Epithelial cell of alveolus of lung (primary cell): ENCODE results near the gene HAUS7. TPM values are rescaled to one million over a fixed set of nuclear protein-coding genes. Genes with fewer than 3 reads are reported as not detected.

Experiments
- total RNA-seq: library from RNA; depleted of rRNA; stranded (reverse); fragments of >200 nt; gene quantifications from 2 replicates; pipeline ENCODE4 v1.2.1, GENCODE V29; 2015

HAUS7 gene
- 11.8 and 27.9 TPM in 2 replicates for total RNA-seq

GRCh38 chrX:153470411-153471363 lies at the start of gene HAUS7:
HAUS7 (minus strand) TSS chrX:153470576; CDS start chrX:153470557, 19 bp downstream.

DNA sequence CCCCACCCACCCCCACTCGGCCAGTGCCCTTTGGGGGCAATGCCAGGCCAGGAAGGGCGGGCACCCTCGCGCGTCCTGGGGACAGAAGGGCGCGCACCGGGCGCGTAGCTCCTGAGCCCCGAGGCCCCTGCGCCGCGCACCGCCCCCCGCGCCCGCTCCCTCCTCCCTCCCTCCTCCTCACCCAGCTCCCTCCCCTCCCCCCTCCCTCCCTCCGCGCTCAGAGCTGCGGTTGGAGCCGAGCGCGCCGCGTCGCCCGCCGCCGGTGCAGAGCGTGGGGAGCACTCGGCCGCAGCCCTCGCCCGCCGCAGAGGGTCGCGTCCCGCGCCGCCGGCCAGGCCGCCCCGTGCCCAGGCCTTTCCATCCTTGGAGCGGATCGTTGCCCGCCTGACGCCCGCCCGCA lies 47.0 kb upstream of the HAUS7 start, which contains the start of gene ATP2B3:
ATP2B3 (plus strand) TSS at position 220 of the 400 bp plus-strand sequence. CDS start 18,606 bp downstream, outside the sequence.

DNA sequence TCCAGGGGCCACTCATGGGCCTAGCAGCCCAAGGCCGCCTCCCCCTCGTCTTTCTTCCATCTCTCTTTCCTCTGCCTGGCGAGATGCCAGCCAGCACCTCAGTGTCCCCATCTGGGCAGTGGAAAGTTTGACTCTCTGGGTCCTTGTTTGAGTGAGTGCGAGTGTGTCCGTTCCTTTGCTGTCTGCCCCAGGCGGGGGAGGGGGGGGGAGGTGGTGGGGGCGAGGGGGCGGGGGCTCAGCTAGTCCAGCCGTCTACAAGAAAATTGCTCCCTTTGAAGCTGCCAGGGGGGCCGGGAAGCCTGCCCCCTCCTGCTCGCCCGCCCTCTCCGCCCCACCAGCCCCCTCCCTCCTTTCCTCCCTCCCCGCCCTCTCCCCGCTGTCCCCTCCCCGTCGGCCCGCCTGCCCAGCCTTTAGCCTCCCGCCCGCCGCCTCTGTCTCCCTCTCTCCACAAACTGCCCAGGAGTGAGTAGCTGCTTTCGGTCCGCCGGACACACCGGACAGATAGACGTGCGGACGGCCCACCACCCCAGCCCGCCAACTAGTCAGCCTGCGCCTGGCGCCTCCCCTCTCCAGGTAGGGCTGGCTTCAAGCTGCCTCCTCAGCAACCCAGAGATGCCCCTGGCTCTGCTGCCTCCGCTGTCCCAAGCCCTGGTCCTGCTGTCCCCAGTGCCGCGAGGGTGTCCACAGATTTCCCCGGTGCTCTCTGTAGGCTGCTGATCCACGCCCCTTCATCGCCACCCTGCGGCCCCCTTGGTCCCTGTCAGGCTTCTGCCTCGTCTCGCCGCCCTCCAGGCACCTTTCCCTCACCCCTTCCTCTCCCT lies 24.4 kb upstream of the HAUS7 start, which contains the start of gene BGN:
BGN (plus strand) TSS at position 440 of the 821 bp plus-strand sequence. CDS start 9,652 bp downstream, outside the sequence.

DNA sequence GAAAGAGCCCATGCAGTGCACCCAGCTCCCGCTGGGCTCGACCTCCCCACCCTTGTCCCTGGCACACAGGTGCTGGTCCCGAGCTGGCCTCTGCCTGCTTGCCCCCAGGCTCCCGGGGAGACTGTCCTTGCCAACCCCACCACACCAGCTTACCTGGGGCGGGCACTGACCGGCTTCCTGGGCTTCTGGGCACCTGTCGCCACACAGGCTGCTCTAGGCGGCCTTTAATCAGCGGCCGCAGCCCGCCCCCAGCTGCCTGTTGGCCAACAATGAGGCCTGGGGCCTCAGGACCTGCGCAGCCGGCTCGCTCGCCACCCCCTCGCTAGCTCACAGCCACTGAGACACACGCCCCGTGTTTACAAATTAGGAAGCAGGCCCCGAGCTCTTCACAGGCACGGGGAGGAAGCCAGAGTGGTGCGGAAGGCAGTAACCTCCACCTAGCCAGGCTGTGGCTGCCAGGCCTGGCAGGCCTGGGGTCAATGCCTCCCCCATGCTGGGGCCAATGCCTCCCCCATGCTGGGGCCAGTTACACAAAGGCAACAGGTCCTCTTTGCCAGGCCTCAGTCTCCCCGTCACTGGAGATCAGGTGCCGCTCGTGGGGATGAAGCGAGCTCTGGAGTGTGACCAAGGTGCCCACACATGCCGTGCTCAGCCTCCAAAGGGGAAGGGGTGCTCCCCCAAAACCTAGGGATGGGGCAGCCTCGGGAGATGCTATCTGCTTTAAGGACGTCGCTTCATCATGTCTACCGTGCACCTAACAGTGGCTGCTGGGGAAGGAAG lies 24.3 kb downstream of the HAUS7 start, which contains the start of gene TREX2:
TREX2 (minus strand) TSS at position 201 of the 780 bp plus-strand sequence. CDS start 626 bp downstream, outside the sequence.

DNA sequence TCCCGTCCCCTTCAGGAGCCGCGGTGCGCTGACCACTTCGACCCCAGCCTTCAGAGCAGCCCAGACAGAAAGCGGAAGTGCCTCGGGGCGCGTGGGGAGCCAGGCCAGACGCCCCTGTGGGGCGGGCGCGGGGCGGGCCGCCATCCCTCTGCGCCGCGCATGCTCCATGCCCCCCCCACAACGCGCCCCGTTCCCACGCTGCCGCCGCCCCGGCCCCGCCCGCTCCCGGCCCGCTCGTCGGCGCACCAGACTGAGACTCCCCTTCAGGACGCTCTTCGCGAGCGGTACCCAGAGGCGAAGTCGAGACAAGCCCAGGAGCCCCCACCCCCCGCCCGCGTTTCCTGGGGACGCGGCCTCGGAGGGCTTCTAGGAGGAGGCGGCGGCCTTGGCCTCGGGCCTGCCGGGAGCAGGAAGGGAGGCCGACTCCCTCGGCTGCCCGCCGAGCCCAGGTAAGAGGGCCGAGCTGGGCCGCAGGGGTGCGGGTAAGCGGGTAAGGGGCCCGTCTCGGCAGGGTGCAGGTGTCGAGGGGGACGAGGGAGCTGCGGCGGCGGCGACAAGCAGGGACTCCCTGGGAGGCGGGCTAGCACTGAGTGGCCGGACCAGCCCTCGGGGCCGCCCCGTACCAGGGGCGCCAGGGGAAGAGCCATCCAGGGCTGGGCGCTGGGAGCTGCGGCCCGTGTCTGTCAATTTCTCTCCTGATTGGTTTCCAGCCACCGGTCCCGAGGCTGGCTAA lies 59.0 kb downstream of the HAUS7 start, which contains the start of gene ZFP92:
ZFP92 (plus strand) TSS at position 218 of the 733 bp plus-strand sequence. CDS start 6,851 bp downstream, outside the sequence.

GRCh38 chrX:153401133-153401764 lies 69.1 kb downstream of the HAUS7 start, which contains the start of gene PNMA6E:
PNMA6E (minus strand) TSS chrX:153401350; CDS start chrX:153398849, 2,501 bp downstream.

Other genes starting within 250 kb of the HAUS7 start
- not detected in 2 replicates for gene PNMA6F, start 148.8 kb downstream of the HAUS7 start, total RNA-seq
- gene ZNF275, start 136.4 kb downstream of the HAUS7 start, total RNA-seq, result 8.1 and 14.2 TPM in 2 replicates
- not detected in 2 replicates for gene PNMA6E, start 69.2 kb downstream of the HAUS7 start, total RNA-seq
- gene ZFP92, start 59.1 kb downstream of the HAUS7 start, total RNA-seq, result 0.32 and 0.39 TPM in 2 replicates
- 0.13 TPM in 1 of 2 replicates, not detected in the other for gene TREX2, start 24.5 kb downstream of the HAUS7 start, total RNA-seq
- 37.9 and 67.1 TPM in 2 replicates for gene BGN, start 24.4 kb upstream of the HAUS7 start, total RNA-seq
- not detected in 2 replicates for gene ATP2B3, start 47.1 kb upstream of the HAUS7 start, total RNA-seq
- gene CCNQ, start 128.6 kb upstream of the HAUS7 start, total RNA-seq, result 20.4 and 40.1 TPM in 2 replicates
- gene DUSP9, start 176.6 kb upstream of the HAUS7 start, total RNA-seq, result 0.32 and 0.39 TPM in 2 replicates
- gene PNCK, start 203.2 kb upstream of the HAUS7 start, total RNA-seq, result 2.0 TPM in 1 of 2 replicates, not detected in the other
- gene SLC6A8, start 217.3 kb upstream of the HAUS7 start, total RNA-seq, result 9.1 and 29.3 TPM in 2 replicates